Inflammatory macrophage (primary cell): ENCODE results near the gene KLF15.

Experiments
- DNase-seq, 2 donors: peaks; one replicate each; pipeline ENCODE4 v3.0.0-alpha.2; 2020 to 2022
- total RNA-seq, 18 experiments: gene quantifications; one replicate each; lab custom pipeline; 2026; ENCODE audit warnings: mixed read lengths in 6 of 18, inconsistent platforms in 2 of 18; lab: John Stamatoyannopoulos, UW

Gene KLF15
- 0 to 0.32 (median 0.05) reads per million in 18 experiments for total RNA-seq

DNA sequence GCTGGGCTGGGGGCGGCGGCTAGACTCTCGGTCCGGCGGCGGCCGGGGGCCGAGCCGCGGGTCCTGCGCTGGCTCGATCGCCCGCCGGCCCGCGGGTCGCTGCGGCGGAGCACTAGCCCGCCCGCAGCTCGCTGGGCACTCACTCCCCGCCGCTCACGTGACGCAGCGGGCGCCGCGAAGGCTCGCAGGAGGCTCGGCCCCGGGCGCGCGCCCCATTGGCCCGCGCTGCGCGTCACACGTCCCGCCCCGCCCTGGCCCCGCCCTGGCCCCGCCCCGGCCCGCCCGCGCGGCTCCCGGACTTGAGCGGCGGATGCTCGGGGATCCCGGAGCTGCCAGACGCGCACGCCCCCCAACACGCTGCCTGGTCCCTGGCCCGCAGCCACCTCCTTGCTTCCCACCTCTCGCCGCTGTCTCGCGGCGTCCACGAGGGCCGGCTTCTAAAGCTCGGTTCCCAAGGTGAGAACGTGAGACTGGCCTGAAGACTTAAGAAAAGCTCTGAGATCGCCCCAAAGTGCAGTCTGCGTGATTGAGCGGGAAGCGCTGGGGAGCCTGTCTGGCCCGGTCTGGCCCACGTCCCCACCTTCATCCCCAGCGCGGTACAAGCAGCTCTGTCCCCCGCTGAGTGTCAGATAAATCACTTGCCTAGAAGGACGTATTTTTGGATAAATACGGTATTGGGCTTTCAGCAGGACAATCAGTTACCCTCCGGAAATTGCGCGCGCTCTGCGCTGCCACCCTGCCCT, at the start of gene KLF15:
TSS of gene KLF15 (minus strand) at position 114 of the 743 bp plus-strand sequence. CDS start 4,486 bp downstream, outside the sequence.
- peak; percentile 68 to 82 for DNase-seq

DNA sequence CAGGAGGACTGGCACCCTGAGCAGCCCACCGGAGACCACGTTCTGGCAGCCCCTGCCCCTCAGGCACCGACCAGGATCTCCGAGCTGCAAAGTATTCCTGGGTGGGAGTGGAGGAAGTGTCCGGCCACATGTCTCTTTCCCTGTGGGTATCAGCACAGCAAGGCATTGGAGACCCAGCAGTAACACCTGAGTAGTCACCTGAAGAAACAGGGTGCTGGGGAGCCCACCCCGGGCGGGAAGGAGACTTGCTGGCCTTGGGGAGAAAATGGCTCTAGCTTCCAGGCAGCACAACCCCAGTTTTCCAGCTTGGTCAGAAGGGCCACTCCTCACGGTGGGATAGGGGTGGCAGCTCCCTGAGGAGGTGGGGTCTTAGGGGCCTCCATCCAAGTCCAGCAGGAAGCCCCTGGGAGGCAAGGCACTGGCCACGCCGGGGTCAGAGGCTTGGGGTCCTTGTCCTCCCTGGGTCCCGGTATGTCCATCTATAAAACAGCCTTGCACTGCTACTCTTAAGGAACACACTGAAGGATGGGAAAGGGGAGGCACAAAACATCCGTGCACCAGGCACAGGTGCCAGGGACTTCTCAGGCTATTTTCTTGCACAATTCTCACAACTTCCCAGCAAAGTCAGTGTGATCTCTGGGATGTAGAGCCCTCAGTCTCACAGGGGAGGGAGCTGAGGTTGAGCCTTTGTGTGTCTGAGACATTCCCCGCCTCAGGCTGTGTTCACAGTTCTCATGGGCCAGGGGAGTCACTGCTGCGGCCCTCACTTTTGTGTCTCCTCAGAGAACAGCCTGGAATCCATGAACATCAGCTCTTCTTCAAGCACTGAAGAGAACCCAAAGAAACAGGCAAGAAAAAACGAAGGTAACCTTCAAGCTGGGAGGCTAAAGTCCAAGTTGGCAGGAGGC, 49.4 kb upstream of the KLF15 start:
- DNase-seq: no peak

GRCh38 chr3:126402666-126403302, 45.6 kb upstream of the KLF15 start:
- DNase-seq: no peak

DNA sequence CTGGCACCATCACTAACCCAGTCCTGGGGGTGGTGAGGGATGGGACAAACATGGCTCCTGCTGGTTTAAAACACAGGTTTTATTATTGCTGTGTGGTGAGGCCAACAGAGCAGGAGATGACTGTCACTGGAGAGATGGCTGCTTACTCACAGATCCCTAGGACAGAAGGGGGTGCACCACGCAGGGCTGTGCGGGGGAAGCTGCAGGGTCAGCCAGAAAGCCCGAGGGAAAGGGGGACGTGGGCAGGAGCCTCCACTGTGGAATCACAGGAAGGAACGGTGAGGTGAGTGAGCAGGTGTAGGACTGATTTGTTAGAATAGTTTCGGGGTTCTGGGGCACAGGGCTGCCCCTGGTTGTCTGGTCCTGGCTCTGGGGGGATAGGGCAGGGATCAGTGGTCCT, 45.0 kb upstream of the KLF15 start:
- no peak for DNase-seq

- no peak for DNase-seq
These were observed 44.5 kb upstream of the KLF15 start for GRCh38 chr3:126401611-126402160.

- no peak for DNase-seq
These were observed 42.5 kb upstream of the KLF15 start for GRCh38 chr3:126399756-126400155.

- DNase-seq: peak; percentile 92 to 96
These were observed 42.1 kb upstream of the KLF15 start for GRCh38 chr3:126399351-126399735.

- DNase-seq: no peak
These were observed 41.5 kb upstream of the KLF15 start for GRCh38 chr3:126398423-126399350.

- DNase-seq: no peak
These were observed 40.6 kb upstream of the KLF15 start for GRCh38 chr3:126397610-126398422.

GRCh38 chr3:126396536-126396935, 39.3 kb upstream of the KLF15 start:
- DNase-seq: no peak

GRCh38 chr3:126395846-126396513, 38.8 kb upstream of the KLF15 start:
- DNase-seq: no peak

DNA sequence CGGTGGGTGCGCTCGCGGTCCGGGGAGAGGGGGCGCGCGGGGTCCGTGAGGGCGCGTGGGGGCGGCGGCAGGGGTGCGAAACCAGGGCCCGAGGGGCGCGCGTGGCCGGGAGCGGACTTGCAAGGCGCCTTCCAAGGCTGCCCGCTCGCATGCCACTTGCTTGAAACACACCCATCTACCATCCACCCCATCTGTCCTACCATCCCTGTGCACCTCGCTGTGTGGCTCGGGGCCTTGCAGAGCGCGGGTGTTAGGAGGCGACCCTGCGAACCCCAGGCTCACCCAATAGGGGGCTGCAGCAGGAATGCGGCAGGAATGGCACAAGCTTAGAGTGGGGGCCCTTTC, 37.7 kb upstream of the KLF15 start:
- no peak for DNase-seq

DNA sequence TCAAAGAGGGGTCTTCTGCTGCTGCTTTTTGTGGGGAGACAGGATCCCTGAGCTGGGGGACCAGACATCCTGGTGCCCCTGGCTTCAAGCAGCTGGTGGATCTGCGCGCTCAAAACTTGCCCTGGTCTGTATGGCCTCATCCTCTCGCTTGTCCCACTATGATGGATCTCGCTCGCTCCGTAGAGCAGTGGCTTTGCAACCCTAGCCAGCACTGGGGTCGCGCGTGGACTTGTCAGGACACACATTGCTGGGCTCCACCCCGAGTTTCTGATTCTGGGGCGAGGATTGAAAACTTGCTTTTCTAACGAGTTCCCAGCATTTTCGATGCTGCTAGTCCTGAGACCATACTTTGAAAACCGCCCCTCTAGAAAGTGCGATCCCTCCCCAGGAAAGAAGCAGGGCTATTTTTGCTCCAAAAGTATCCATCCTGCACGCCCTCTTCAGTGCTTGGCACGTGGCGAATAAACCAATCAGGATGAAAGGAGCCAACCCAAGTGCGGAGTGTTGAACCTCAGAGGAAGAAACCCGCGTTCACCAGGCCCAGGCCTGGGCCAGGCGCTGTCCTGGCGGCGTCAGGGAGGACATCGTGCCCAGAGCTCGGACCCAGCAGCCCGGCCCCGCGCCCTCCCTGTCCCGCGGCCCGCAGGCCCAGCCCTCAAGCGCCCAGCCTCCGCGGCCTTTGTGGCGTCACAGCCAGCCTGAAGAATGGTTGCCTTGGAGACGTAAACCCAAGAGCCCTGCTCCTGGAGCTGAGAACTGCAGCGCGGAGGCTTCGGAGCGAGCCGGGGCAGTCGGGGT, 37.2 kb upstream of the KLF15 start, which contains the start of gene CFAP100:
TSS of gene CFAP100 (plus strand) at position 731 of the 798 bp plus-strand sequence. CDS start 1,092 bp downstream, outside the sequence.
- no peak for DNase-seq

DNA sequence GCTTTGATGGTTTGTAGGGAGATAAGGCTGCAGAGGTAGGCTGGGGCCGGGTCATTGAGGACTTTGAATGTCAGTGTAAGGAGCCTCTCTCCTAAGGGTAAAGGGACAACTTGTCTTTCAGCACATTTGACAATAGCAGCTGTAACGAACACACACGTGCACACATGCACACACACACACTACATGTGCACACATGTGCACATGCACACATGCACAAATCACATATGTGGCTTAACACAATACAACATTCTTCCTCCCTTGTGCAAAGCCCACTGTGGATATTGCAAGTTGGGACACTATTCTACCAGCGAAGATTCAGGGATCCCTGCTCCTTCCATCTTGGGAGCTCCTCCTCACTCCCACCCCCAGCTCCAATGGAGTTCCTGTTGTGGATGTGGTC, 36.4 kb upstream of the KLF15 start:
- DNase-seq: no peak

GRCh38 chr3:126392246-126392645, 35.0 kb upstream of the KLF15 start:
- DNase-seq: no peak

DNA sequence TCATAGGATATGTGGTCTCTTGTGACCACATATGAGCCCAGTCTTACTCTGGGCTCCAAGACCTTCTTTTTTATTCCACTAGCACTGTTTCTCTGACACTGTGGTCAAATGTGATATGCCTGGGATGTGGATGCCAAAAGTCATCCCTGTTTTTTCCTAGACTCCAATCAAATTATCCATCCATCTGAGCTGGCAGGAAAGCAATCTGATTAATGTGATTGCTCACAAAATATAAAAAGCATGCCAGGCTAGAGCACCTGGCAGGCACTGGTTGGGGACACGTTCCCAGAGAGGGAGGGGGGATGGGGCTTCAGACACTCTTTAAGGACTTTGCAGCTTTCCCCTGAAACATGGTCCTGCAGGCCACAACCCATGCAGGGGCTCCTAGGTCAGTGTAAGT, 34.4 kb upstream of the KLF15 start:
- DNase-seq: no peak

DNA sequence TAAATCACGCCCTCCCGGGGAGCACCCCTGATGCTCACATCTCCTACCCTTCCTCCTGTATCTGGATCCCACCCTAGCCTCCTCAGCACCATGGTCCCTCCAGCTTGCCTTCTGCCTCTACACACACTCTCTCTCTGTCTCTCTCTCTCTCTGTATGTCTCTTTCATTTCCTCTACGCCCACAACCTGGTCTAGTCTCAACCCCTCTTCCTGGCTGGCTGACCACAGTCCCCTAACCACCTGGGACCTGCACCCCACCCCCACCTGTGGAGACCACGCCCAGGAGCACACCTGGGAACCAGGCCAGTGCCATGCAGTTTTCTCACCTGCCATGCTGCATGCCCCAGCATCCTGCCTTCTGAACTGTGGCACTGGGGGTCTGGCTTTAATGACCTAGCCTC, 33.5 kb upstream of the KLF15 start:
- DNase-seq: no peak

- DNase-seq: no peak
These were observed 33.0 kb upstream of the KLF15 start for GRCh38 chr3:126390201-126390600.

GRCh38 chr3:126389794-126390146, 32.6 kb upstream of the KLF15 start:
- DNase-seq: no peak
